Upper lobe of left lung (tissue), 6 donors: ENCODE data around the gene GALNT13. TPM values are rescaled to one million over a fixed set of nuclear protein-coding genes. Genes with fewer than 3 reads are reported as not detected.

Experiments used
- ATAC-seq, 2 donors: fragments of 200-7000 bp; cut with Tn5 transposase; one replicate each; pipeline ENCODE4 v1.9.1; 2022; ENCODE audit warnings: mild to moderate bottlenecking in 2 of 2, moderate library complexity in 2 of 2; ENCODE audit not compliant: low FRiP score in 2 of 2
- DNase-seq, 2 donors: peaks; one replicate each; pipeline ENCODE4 v3.0.0-alpha.2; 2019 to 2020
- H3K27ac ChIP-seq, 4 donors: fragments of 200-600 bp; sonication (generic); one replicate each; pipeline ENCODE4 v1.5.1; 2016 to 2019
- H3K27me3 ChIP-seq, 4 donors: fragments of 200-600 bp; sonication (generic); one replicate each; pipeline ENCODE4 v1.5.1; 2017 to 2019
- H3K36me3 ChIP-seq, 4 donors: fragments of 200-600 bp; sonication (generic); one replicate each; pipeline ENCODE4 v1.5.1; 2016 to 2019
- H3K4me1 ChIP-seq, 4 donors: fragments of 200-600 bp; sonication (generic); one replicate each; pipeline ENCODE4 v1.5.1; 2018 to 2019
- H3K4me3 ChIP-seq, 4 donors: fragments of 200-600 bp; sonication (generic); one replicate each; pipeline ENCODE4 v1.5.1; 2017 to 2019; ENCODE audit warnings: mild to moderate bottlenecking in 2 of 4, moderate library complexity in 1 of 4
- H3K9me3 ChIP-seq, 4 donors: fragments of 200-600 bp; sonication (generic); one replicate each; pipeline ENCODE4 v1.5.1; 2018 to 2019
- CTCF ChIP-seq, 6 experiments: fragments of 450-650 bp in 4 of 6; fragments of 200-600 bp in 2 of 6; sonication (generic) in 2 of 6; IDR thresholded peaks; one replicate each; pipeline ENCODE4 v1.5.1; 2016 to 2019; ENCODE audit warnings: antibody characterized with exemption in 6 of 6
- EP300 ChIP-seq, 4 donors: sonication (generic); formaldehyde crosslinking; IDR thresholded peaks; one replicate each; pipeline ENCODE4 v1.5.1; 2017; ENCODE audit warnings: antibody characterized with exemption in 4 of 4, control low read depth in 2 of 4
- POLR2A ChIP-seq, 4 donors: fragments of 450-650 bp; IDR thresholded peaks; one replicate each; pipeline ENCODE4 v1.5.1; 2016 to 2017; ENCODE audit warnings: antibody characterized with exemption in 4 of 4, mild to moderate bottlenecking in 2 of 4
- POLR2AphosphoS5 ChIP-seq, 2 donors: sonication (generic); formaldehyde crosslinking; IDR thresholded peaks; one replicate each; pipeline ENCODE4 v1.5.1; 2017; ENCODE audit warnings: antibody characterized with exemption in 2 of 2
- WGBS, 2 donors: methylation state at CpG; one replicate each; pipeline ENCODE4 v1.1.5; 2017 to 2018; 5-methylcytosine and 5-hydroxymethylcytosine counted together
- total RNA-seq, 6 donors: library from RNA; depleted of rRNA in 4 of 6; stranded (reverse); fragments of >200 nt in 4 of 6; gene quantifications; one replicate each; pipeline versions ENCODE4 v1.1.0 to v1.2.1, GENCODE V29; 2016 to 2021
- donor health status: DM: no; HTN: no; CAD: no; lungs with moderate emphysema.
- donor health status: DM: no; HTN: yes; CAD: no; lungs with severe emphysema.

GALNT13 gene
- total RNA-seq, 6 donors from 2014 or later, result 1.6 to 4.1 (median 2.8) TPM

GRCh38 chr2:154228566-154229280 lies 357.0 kb downstream of the GALNT13 start:
- 26 to 50% methylated on average over 3 of the region's 3 CpGs for WGBS, 2 donors
- no peaks in the 10 kb centered on the region for H3K36me3 ChIP-seq
- TF ChIP-seq POLR2AphosphoS5 (IDR thresholded peaks at IDR 0.05) (no peak), EP300 (IDR thresholded peaks at IDR 0.05) (no peak), POLR2A (IDR thresholded peaks at IDR 0.05) (no peak), CTCF (IDR thresholded peaks at IDR 0.05) (no peak)
- DNase-seq, result no peak
- H3K27me3 ChIP-seq, result no peaks in the 10 kb centered on the region
- no peaks in the 10 kb centered on the region for H3K9me3 ChIP-seq
- no peak overlapping the region for H3K4me3 ChIP-seq
- no peaks in the 10 kb centered on the region for H3K4me1 ChIP-seq
- H3K27ac ChIP-seq, result no peak overlapping the region
- no peak for ATAC-seq

GRCh38 chr2:154229966-154230365 lies 358.2 kb downstream of the GALNT13 start:
- ATAC-seq, result no peak
- Histone ChIP-seq H3K4me1 (no peaks in the 10 kb centered on the region), H3K9me3 (no peaks in the 10 kb centered on the region), H3K36me3 (no peaks in the 10 kb centered on the region), H3K27ac (no peak overlapping the region), H3K4me3 (no peak overlapping the region), H3K27me3 (no peaks in the 10 kb centered on the region)
- DNase-seq, result no peak
- TF ChIP-seq POLR2AphosphoS5 (IDR thresholded peaks at IDR 0.05), result no peak
- no peak for TF ChIP-seq POLR2A (IDR thresholded peaks at IDR 0.05)
- no peak for TF ChIP-seq EP300 (IDR thresholded peaks at IDR 0.05)
- TF ChIP-seq CTCF (IDR thresholded peaks at IDR 0.05), result no peak

GRCh38 chr2:154231021-154231420 lies 359.3 kb downstream of the GALNT13 start:
- Histone ChIP-seq H3K27me3 (no peaks in the 10 kb centered on the region), H3K4me3 (no peak overlapping the region), H3K36me3 (no peaks in the 10 kb centered on the region), H3K27ac (no peak overlapping the region), H3K9me3 (no peaks in the 10 kb centered on the region), H3K4me1 (no peaks in the 10 kb centered on the region)
- TF ChIP-seq POLR2AphosphoS5 (IDR thresholded peaks at IDR 0.05), result no peak
- no peak for TF ChIP-seq CTCF (IDR thresholded peaks at IDR 0.05)
- no peak for TF ChIP-seq POLR2A (IDR thresholded peaks at IDR 0.05)
- no peak for TF ChIP-seq EP300 (IDR thresholded peaks at IDR 0.05)
- WGBS, 2 donors, result 20 to 25% methylated on average over 1 of the region's 1 CpG
- ATAC-seq (no peak), DNase-seq (no peak)

- Histone ChIP-seq H3K27me3 (no peaks in the 10 kb centered on the region), H3K4me3 (no peak overlapping the region), H3K36me3 (no peaks in the 10 kb centered on the region), H3K9me3 (no peaks in the 10 kb centered on the region), H3K27ac (no peak overlapping the region), H3K4me1 (no peaks in the 10 kb centered on the region)
- DNase-seq (no peak), ATAC-seq (no peak)
- TF ChIP-seq CTCF (IDR thresholded peaks at IDR 0.05), result no peak
- TF ChIP-seq POLR2AphosphoS5 (IDR thresholded peaks at IDR 0.05), result no peak
- TF ChIP-seq POLR2A (IDR thresholded peaks at IDR 0.05), result no peak
- no peak for TF ChIP-seq EP300 (IDR thresholded peaks at IDR 0.05)
- 40 to 60% methylated on average over 2 of the region's 2 CpGs for WGBS, 2 donors
Observed at GRCh38 chr2:154233231-154233630, 361.5 kb downstream of the GALNT13 start.

GRCh38 chr2:154238252-154238651 lies 366.5 kb downstream of the GALNT13 start:
- H3K27me3 ChIP-seq, result no peaks in the 10 kb centered on the region
- no peak for ATAC-seq
- TF ChIP-seq EP300 (IDR thresholded peaks at IDR 0.05) (no peak), POLR2A (IDR thresholded peaks at IDR 0.05) (no peak), CTCF (IDR thresholded peaks at IDR 0.05) (no peak), POLR2AphosphoS5 (IDR thresholded peaks at IDR 0.05) (no peak)
- no peak overlapping the region for H3K4me3 ChIP-seq
- H3K27ac ChIP-seq, result no peak overlapping the region
- H3K36me3 ChIP-seq, result no peaks in the 10 kb centered on the region
- DNase-seq, result no peak
- H3K9me3 ChIP-seq, result no peaks in the 10 kb centered on the region
- no peaks in the 10 kb centered on the region for H3K4me1 ChIP-seq
- WGBS, 2 donors, result 64 to 69% methylated on average over 1 of the region's 1 CpG
